PFSK-1 (cell line): ENCODE measurements around the gene P4HB.

Experiments used
- POLR2AphosphoS5 ChIP-seq: IDR thresholded peaks from 2 replicates; pipeline ENCODE4 v1.6.1; 2012; ENCODE audit warnings: low read depth, mild to moderate bottlenecking, control low read depth, low read length, moderate library complexity
- SIN3A ChIP-seq: IDR thresholded peaks from 2 replicates; pipeline ENCODE4 v1.6.1; 2012; ENCODE audit warnings: mild to moderate bottlenecking, low read length, moderate library complexity, borderline replicate concordance; ENCODE audit not compliant: insufficient read depth
- TAF1 ChIP-seq: IDR thresholded peaks from 2 replicates; pipeline ENCODE4 v1.6.1; 2012; ENCODE audit warnings: low read length, control low read depth, borderline replicate concordance; ENCODE audit not compliant: insufficient read depth
- TF ChIP-seq, protein P1 (sequence below), 2 experiments: IDR thresholded peaks; 2 replicates each; pipeline versions ENCODE4 v1.6.1 to v1.8.0; 2011 to 2012; ENCODE audit warnings: low read depth in 2 of 2, low read length in 2 of 2, control low read depth in 1 of 2, inconsistent platforms in 1 of 2, mild to moderate bottlenecking in 1 of 2, moderate library complexity in 1 of 2; ENCODE audit not compliant: insufficient read depth in 1 of 2

DNA sequence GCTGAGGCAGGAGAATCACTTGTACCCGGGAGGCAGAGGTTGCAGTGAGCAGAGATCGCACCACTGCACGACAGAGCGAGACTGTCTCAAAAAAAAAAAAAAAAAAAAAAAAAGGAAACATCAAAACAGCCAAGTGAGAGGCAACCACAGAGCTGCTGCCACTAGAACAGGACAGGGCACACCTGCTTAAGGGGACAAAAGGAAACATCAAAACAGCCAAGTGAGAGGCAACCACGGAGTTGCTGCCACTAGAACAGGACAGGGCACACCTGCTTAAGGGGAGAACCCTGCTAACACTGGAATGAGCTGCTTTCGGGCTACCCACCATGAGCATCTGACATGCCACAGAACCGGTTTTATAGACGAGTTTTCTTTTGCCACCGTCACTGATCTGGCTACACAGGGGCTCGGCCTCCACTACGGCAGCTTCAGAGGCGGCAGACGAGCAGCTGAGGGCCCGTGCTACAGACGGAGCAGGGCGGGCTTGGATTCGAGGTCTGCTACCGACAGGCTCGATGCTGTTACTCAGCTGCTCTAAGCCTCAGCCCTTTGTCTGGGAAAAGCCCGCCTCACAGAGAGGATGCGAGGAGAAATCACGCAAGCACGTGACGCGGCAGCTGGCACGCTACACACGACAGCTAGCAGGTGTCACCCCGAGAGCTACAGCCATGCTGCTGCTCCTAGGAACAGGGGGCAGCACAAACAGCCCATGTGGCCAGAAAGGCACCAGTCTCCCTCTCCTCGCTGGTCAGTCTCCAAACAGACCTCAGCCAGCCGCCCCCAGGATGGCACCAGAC is 2.0 kb downstream of the P4HB start:
- TF ChIP-seq TAF1 (no peak), POLR2AphosphoS5 (no peak), SIN3A (no peak)
- TF ChIP-seq, protein P1, sequence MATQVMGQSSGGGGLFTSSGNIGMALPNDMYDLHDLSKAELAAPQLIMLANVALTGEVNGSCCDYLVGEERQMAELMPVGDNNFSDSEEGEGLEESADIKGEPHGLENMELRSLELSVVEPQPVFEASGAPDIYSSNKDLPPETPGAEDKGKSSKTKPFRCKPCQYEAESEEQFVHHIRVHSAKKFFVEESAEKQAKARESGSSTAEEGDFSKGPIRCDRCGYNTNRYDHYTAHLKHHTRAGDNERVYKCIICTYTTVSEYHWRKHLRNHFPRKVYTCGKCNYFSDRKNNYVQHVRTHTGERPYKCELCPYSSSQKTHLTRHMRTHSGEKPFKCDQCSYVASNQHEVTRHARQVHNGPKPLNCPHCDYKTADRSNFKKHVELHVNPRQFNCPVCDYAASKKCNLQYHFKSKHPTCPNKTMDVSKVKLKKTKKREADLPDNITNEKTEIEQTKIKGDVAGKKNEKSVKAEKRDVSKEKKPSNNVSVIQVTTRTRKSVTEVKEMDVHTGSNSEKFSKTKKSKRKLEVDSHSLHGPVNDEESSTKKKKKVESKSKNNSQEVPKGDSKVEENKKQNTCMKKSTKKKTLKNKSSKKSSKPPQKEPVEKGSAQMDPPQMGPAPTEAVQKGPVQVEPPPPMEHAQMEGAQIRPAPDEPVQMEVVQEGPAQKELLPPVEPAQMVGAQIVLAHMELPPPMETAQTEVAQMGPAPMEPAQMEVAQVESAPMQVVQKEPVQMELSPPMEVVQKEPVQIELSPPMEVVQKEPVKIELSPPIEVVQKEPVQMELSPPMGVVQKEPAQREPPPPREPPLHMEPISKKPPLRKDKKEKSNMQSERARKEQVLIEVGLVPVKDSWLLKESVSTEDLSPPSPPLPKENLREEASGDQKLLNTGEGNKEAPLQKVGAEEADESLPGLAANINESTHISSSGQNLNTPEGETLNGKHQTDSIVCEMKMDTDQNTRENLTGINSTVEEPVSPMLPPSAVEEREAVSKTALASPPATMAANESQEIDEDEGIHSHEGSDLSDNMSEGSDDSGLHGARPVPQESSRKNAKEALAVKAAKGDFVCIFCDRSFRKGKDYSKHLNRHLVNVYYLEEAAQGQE (IDR thresholded peaks at IDR 0.05; ENCODE audit: insufficient read depth in 1 of 2, low read depth in 2 of 2, low read length in 2 of 2): no peak
